Hepatocyte (in vitro differentiated cells): ENCODE data around the gene DENND5B. TPM values are rescaled to one million over a fixed set of nuclear protein-coding genes. Genes with fewer than 3 reads are reported as not detected.
"Not testable (repeated sequence)": the region's sequence is repeated elsewhere in the genome, so short reads cannot be mapped to it uniquely, and the experiment has no call there.

Experiments used
- DNase-seq: peaks from one replicate; pipeline ENCODE4 v3.0.0-alpha.2; 2016; ENCODE audit warnings: low spot score
- H2AFZ ChIP-seq: fragments of 200-600 bp; sonication (generic); 2 replicates; pipeline ENCODE4 v1.6.0; 2016; ENCODE audit warnings: antibody characterized with exemption, mild to moderate bottlenecking
- H3K27ac ChIP-seq: fragments of 200-600 bp; sonication (generic); 2 replicates; pipeline ENCODE4 v1.5.1; 2016; ENCODE audit warnings: mild to moderate bottlenecking
- H3K27me3 ChIP-seq: fragments of 200-600 bp; sonication (generic); 2 replicates; pipeline ENCODE4 v1.6.1; 2016
- H3K36me3 ChIP-seq: fragments of 200-600 bp; sonication (generic); replicated peaks from 2 replicates; pipeline ENCODE4 v1.5.1; 2016; ENCODE audit warnings: low read depth; ENCODE audit not compliant: insufficient read depth
- H3K4me1 ChIP-seq: fragments of 200-600 bp; sonication (generic); 2 replicates; pipeline ENCODE4 v1.5.1; 2016; ENCODE audit warnings: mild to moderate bottlenecking, moderate library complexity; ENCODE audit not compliant: insufficient read depth
- H3K4me2 ChIP-seq: fragments of 200-600 bp; sonication (generic); 2 replicates; pipeline ENCODE4 v1.6.0; 2016
- H3K4me3 ChIP-seq: fragments of 200-600 bp; sonication (generic); 2 replicates; pipeline ENCODE4 v1.5.1; 2016; ENCODE audit warnings: mild to moderate bottlenecking
- H3K79me2 ChIP-seq: fragments of 200-600 bp; sonication (generic); 2 replicates; pipeline ENCODE4 v1.6.0; 2017; ENCODE audit warnings: mild to moderate bottlenecking
- H3K9me2 ChIP-seq: fragments of 200-600 bp; sonication (generic); replicated peaks from 2 replicates; pipeline ENCODE4 v1.6.0; 2017; ENCODE audit warnings: mild to moderate bottlenecking; ENCODE audit not compliant: insufficient read depth
- H3K9me3 ChIP-seq: fragments of 200-600 bp; sonication (generic); 2 replicates; pipeline ENCODE4 v1.5.1; 2016; ENCODE audit warnings: low read depth, mild to moderate bottlenecking
- H4K20me1 ChIP-seq: fragments of 200-600 bp; sonication (generic); 2 replicates; pipeline ENCODE4 v1.6.0; 2016; ENCODE audit warnings: mild to moderate bottlenecking; ENCODE audit not compliant: insufficient read depth, poor library complexity, severe bottlenecking
- CTCF ChIP-seq: fragments of 200-600 bp; sonication (generic); IDR thresholded peaks from 2 replicates; pipeline ENCODE4 v1.5.1; 2016; ENCODE audit warnings: antibody characterized with exemption, mild to moderate bottlenecking; ENCODE audit not compliant: poor library complexity
- EZH2 ChIP-seq: fragments of 200-600 bp; sonication (generic); IDR thresholded peaks from 2 replicates; pipeline ENCODE4 v1.6.1; 2016; ENCODE audit warnings: antibody characterized with exemption, mild to moderate bottlenecking, borderline replicate concordance
- EZH2phosphoT487 ChIP-seq: fragments of 200-600 bp; sonication (generic); IDR thresholded peaks from one replicate; pipeline ENCODE4 v1.6.1; 2018; ENCODE audit warnings: antibody characterized with exemption, mild to moderate bottlenecking, low read depth, moderate library complexity; ENCODE audit not compliant: unreplicated experiment, severe bottlenecking
- WGBS: methylation state at CpG from one replicate; pipeline ENCODE4 v1.1.6; 2016; ENCODE audit warnings: low lambda C conversion rate; ENCODE audit errors: missing lambda C conversion rate; 5-methylcytosine and 5-hydroxymethylcytosine counted together
- polyA plus RNA-seq: library from polyadenylated mRNA; unstranded; fragments of >200 nt; fragmentation: Nextera tagmentation; extraction: Ambion mirVana; gene quantifications from 2 replicates; pipeline ENCODE4 v1.2.1, GENCODE V29; 2016
- total RNA-seq: library from RNA; depleted of rRNA; stranded (reverse); fragments of >200 nt; gene quantifications from 2 replicates; pipeline ENCODE4 v1.2.3, GENCODE V29; 2014

DENND5B gene
- total and polyA plus RNA-seq, 2 experiments from 2014 or later: 10.4 to 24.9 TPM

- no peak for DNase-seq
- H4K20me1 ChIP-seq: no peaks in the 10 kb centered on the region
- H3K4me3 ChIP-seq: no peak overlapping the region
- H2AFZ ChIP-seq: no peak overlapping the region
- no peaks in the 10 kb centered on the region for H3K9me3 ChIP-seq
- no peaks in the 10 kb centered on the region for H3K4me1 ChIP-seq
- no peaks in the 10 kb centered on the region for H3K9me2 ChIP-seq
- no peaks in the 10 kb centered on the region for H3K79me2 ChIP-seq
- WGBS: 83% methylated on average over 4 of the region's 4 CpGs
- no peaks in the 10 kb centered on the region for H3K27me3 ChIP-seq
- TF ChIP-seq EZH2phosphoT487 (no peak), EZH2 (no peak), CTCF (no peak)
- H3K27ac ChIP-seq: no peak overlapping the region
- no peak overlapping the region for H3K4me2 ChIP-seq
- H3K36me3 ChIP-seq: no peaks in the 10 kb centered on the region
Observed at GRCh38 chr12:31388713-31389112, 202.2 kb downstream of the DENND5B start.

GRCh38 chr12:31387466-31387865, 203.5 kb downstream of the DENND5B start:
- Histone ChIP-seq H3K27me3 (no peaks in the 10 kb centered on the region), H2AFZ (no peak overlapping the region), H3K79me2 (no peaks in the 10 kb centered on the region), H3K9me3 (no peaks in the 10 kb centered on the region), H3K9me2 (no peaks in the 10 kb centered on the region), H3K36me3 (no peaks in the 10 kb centered on the region), H3K4me2 (no peak overlapping the region), H3K4me1 (no peaks in the 10 kb centered on the region), H3K4me3 (no peak overlapping the region), H3K27ac (no peak overlapping the region), H4K20me1 (no peaks in the 10 kb centered on the region)
- 67% methylated on average over 8 of the region's 8 CpGs for WGBS
- TF ChIP-seq CTCF: no peak
- no peak for TF ChIP-seq EZH2
- no peak for TF ChIP-seq EZH2phosphoT487
- DNase-seq: no peak

- H3K36me3 ChIP-seq: no peaks in the 10 kb centered on the region
- no peaks in the 10 kb centered on the region for H3K79me2 ChIP-seq
- no peaks in the 10 kb centered on the region for H4K20me1 ChIP-seq
- no peak overlapping the region for H3K4me2 ChIP-seq
- no peak overlapping the region for H2AFZ ChIP-seq
- H3K27ac ChIP-seq: no peak overlapping the region
- H3K27me3 ChIP-seq: no peaks in the 10 kb centered on the region
- no peaks in the 10 kb centered on the region for H3K9me3 ChIP-seq
- H3K4me3 ChIP-seq: no peak overlapping the region
- DNase-seq: no peak
- TF ChIP-seq EZH2phosphoT487 (no peak), EZH2 (no peak), CTCF (no peak)
- H3K4me1 ChIP-seq: no peaks in the 10 kb centered on the region
- 46% methylated on average over 2 of the region's 2 CpGs for WGBS
- no peaks in the 10 kb centered on the region for H3K9me2 ChIP-seq
Observed at GRCh38 chr12:31387011-31387410, 203.9 kb downstream of the DENND5B start.

- H3K4me2 ChIP-seq: no peak overlapping the region
- H3K36me3 ChIP-seq: no peaks in the 10 kb centered on the region
- H3K9me3 ChIP-seq: no peaks in the 10 kb centered on the region
- DNase-seq: no peak
- no peak overlapping the region for H3K4me3 ChIP-seq
- no peaks in the 10 kb centered on the region for H3K9me2 ChIP-seq
- H3K27ac ChIP-seq: peak overlapping the region; percentile 12
- WGBS: 21% methylated on average over 2 of the region's 2 CpGs
- no peak overlapping the region for H2AFZ ChIP-seq
- TF ChIP-seq EZH2phosphoT487: no peak
- TF ChIP-seq EZH2: no peak
- no peak for TF ChIP-seq CTCF
- H4K20me1 ChIP-seq: no peaks in the 10 kb centered on the region
- H3K27me3 ChIP-seq: no peaks in the 10 kb centered on the region
- H3K4me1 ChIP-seq: no peaks in the 10 kb centered on the region
- no peaks in the 10 kb centered on the region for H3K79me2 ChIP-seq
Observed at GRCh38 chr12:31386364-31386777, 204.6 kb downstream of the DENND5B start.

GRCh38 chr12:31377210-31377609, 213.7 kb downstream of the DENND5B start:
- H4K20me1 ChIP-seq, H3K27me3 ChIP-seq: not testable (repeated sequence)
- 98% methylated on average over 8 of the region's 8 CpGs for WGBS

More at GRCh38 chr12:31377210-31377609, 213.7 kb downstream of the DENND5B start:
- H3K27ac ChIP-seq, H2AFZ ChIP-seq, H3K9me2 ChIP-seq, H3K36me3 ChIP-seq, H3K79me2 ChIP-seq, H3K9me3 ChIP-seq, H3K4me3 ChIP-seq, DNase-seq, H3K4me2 ChIP-seq, H3K4me1 ChIP-seq: not testable (repeated sequence)
